Lower leg skin (tissue), 4 donors: Measurements from ENCODE around the gene WIPF1. TPM values are rescaled to one million over a fixed set of nuclear protein-coding genes. Genes with fewer than 3 reads are reported as not detected.

Experiments
- DNase-seq, 2 donors: peaks; one replicate each; pipeline ENCODE4 v3.0.0-alpha.2; 2019; ENCODE audit warnings: low spot score in 2 of 2
- H3K4me3 ChIP-seq: fragments of 200-600 bp; sonication (generic); 2 replicates; pipeline ENCODE4 v1.5.1; 2017; ENCODE audit warnings: mild to moderate bottlenecking, low read depth; ENCODE audit not compliant: poor library complexity, severe bottlenecking
- CTCF ChIP-seq, 3 donors: fragments of 450-650 bp; IDR thresholded peaks; one replicate each; pipeline ENCODE4 v1.5.1; 2016; ENCODE audit warnings: antibody characterized with exemption in 3 of 3, mild to moderate bottlenecking in 3 of 3, moderate library complexity in 2 of 3
- POLR2A ChIP-seq, 2 donors: fragments of 450-650 bp; IDR thresholded peaks; one replicate each; pipeline ENCODE4 v1.6.1; 2016 to 2017; ENCODE audit warnings: antibody characterized with exemption in 2 of 2, mild to moderate bottlenecking in 1 of 2, moderate library complexity in 1 of 2
- WGBS, 2 donors: methylation state at CpG; one replicate each; pipeline ENCODE4 v1.1.5; 2018; 5-methylcytosine and 5-hydroxymethylcytosine counted together
- intact Hi-C: fragments of 100-400 bp; cut with DNase I; formaldehyde crosslinking; loops from one replicate; pipeline ENCODE4 v1.15.0; 2023; ENCODE audit warnings: low total_unique reads
- total RNA-seq, 4 donors: library from RNA; depleted of rRNA; stranded (reverse); fragments of >200 nt; gene quantifications; one replicate each; pipeline ENCODE4 v1.1.0, GENCODE V29; 2016

WIPF1 gene
- total RNA-seq, 4 donors from 2014 or later: 5.0 to 12.4 (median 9.1) TPM

GRCh38 chr2:174510583-174511189, 86.9 kb downstream of the WIPF1 start:
- WGBS, 2 donors: 41 to 47% methylated on average over 2 of the region's 2 CpGs
- no peak overlapping the region for H3K4me3 ChIP-seq
- TF ChIP-seq CTCF (IDR thresholded peaks at IDR 0.05) (no peak), POLR2A (IDR thresholded peaks at IDR 0.05) (no peak)
- intact Hi-C loops: no loop called here
- DNase-seq: no peak

Other genes with a start within 250 kb of the WIPF1 start
- 10 to 100 TPM; 10.1 to 14.3 (median 12.9) TPM for gene SCRN3, start 202.1 kb downstream of the WIPF1 start, total RNA-seq
- gene GPR155, start 110.8 kb downstream of the WIPF1 start, total RNA-seq: 10 to 100 TPM; 14.5 to 20.2 (median 17.5) TPM
- under 1 TPM in 1 of 4 donors, not detected in 3; 0.17 TPM for gene CHRNA1, start 166.7 kb upstream of the WIPF1 start, total RNA-seq